MG63 (cell line): ENCODE measurements around the gene BLNK. TPM values are rescaled to one million over a fixed set of nuclear protein-coding genes. Genes with fewer than 3 reads are reported as not detected.

Source experiments
- DNase-seq: peaks from one replicate; pipeline ENCODE4 v3.0.0-alpha.2; 2020
- H3K27me3 ChIP-seq: fragments of 250-450 bp; sonication (Bioruptor Pico); 2 replicates; pipeline ENCODE4 v1.5.1; 2020; ENCODE audit warnings: mild to moderate bottlenecking, moderate library complexity
- H3K36me3 ChIP-seq: fragments of 250-450 bp; sonication (Bioruptor Pico); 2 replicates; pipeline ENCODE4 v1.5.1; 2020; ENCODE audit warnings: mild to moderate bottlenecking, moderate library complexity
- H3K4me3 ChIP-seq: fragments of 250-450 bp; sonication (Bioruptor Pico); 2 replicates; pipeline ENCODE4 v1.5.1; 2020; ENCODE audit warnings: mild to moderate bottlenecking, moderate library complexity
- H3K9me3 ChIP-seq: fragments of 250-450 bp; sonication (Bioruptor Pico); 2 replicates; pipeline ENCODE4 v1.5.1; 2020; ENCODE audit warnings: mild to moderate bottlenecking, moderate library complexity
- total RNA-seq: library from RNA; depleted of rRNA; stranded (reverse); fragments of >200 nt; shearing (Covaris generic); gene quantifications from 2 replicates; pipeline ENCODE4 v1.2.3, GENCODE V29; 2014; ENCODE audit warnings: low replicate concordance

BLNK gene
- total RNA-seq, 1 experiment from 2014 or later = not detected

- Histone ChIP-seq H3K4me3 (no peak overlapping the region), H3K9me3 (no peaks in the 10 kb centered on the region), H3K27me3 (peaks cover 2% of the 10 kb centered on the region; the same call in 1 of the 2 replicates), H3K36me3 (no peaks in the 10 kb centered on the region)
- no peak for DNase-seq
These were observed 21.9 kb upstream of the BLNK start for GRCh38 chr10:96292971-96293920.

- DNase-seq = no peak
- Histone ChIP-seq H3K9me3 (no peaks in the 10 kb centered on the region), H3K27me3 (peaks cover 2% of the 10 kb centered on the region; the same call in 1 of the 2 replicates), H3K36me3 (no peaks in the 10 kb centered on the region), H3K4me3 (no peak overlapping the region)
These were observed 19.2 kb upstream of the BLNK start for GRCh38 chr10:96290368-96291133.

GRCh38 chr10:96289218-96289910, 18.0 kb upstream of the BLNK start:
- Histone ChIP-seq H3K27me3 (peaks cover 2% of the 10 kb centered on the region; the same call in 1 of the 2 replicates), H3K4me3 (no peak overlapping the region), H3K9me3 (no peaks in the 10 kb centered on the region), H3K36me3 (no peaks in the 10 kb centered on the region)
- no peak for DNase-seq

- no peaks in the 10 kb centered on the region for H3K27me3 ChIP-seq
- DNase-seq = no peak
- no peaks in the 10 kb centered on the region for H3K9me3 ChIP-seq
- H3K36me3 ChIP-seq = no peaks in the 10 kb centered on the region
- H3K4me3 ChIP-seq = no peak overlapping the region
These were observed 16.8 kb upstream of the BLNK start for GRCh38 chr10:96288151-96288621.

GRCh38 chr10:96287392-96288105, 16.2 kb upstream of the BLNK start:
- no peaks in the 10 kb centered on the region for H3K36me3 ChIP-seq
- DNase-seq = no peak
- H3K27me3 ChIP-seq = no peaks in the 10 kb centered on the region
- H3K4me3 ChIP-seq = no peak overlapping the region
- no peaks in the 10 kb centered on the region for H3K9me3 ChIP-seq

GRCh38 chr10:96285331-96285752, 14.0 kb upstream of the BLNK start:
- Histone ChIP-seq H3K9me3 (no peaks in the 10 kb centered on the region), H3K4me3 (no peak overlapping the region), H3K27me3 (no peaks in the 10 kb centered on the region), H3K36me3 (no peaks in the 10 kb centered on the region)
- DNase-seq = no peak

GRCh38 chr10:96283756-96284155, 12.4 kb upstream of the BLNK start:
- Histone ChIP-seq H3K27me3 (no peaks in the 10 kb centered on the region), H3K4me3 (no peak overlapping the region), H3K36me3 (no peaks in the 10 kb centered on the region), H3K9me3 (no peaks in the 10 kb centered on the region)
- no peak for DNase-seq

- Histone ChIP-seq H3K36me3 (no peaks in the 10 kb centered on the region), H3K27me3 (no peaks in the 10 kb centered on the region), H3K9me3 (no peaks in the 10 kb centered on the region), H3K4me3 (no peak overlapping the region)
- DNase-seq = no peak
These were observed 12.0 kb upstream of the BLNK start for GRCh38 chr10:96283351-96283750.

- DNase-seq = no peak
- H3K9me3 ChIP-seq = no peaks in the 10 kb centered on the region
- H3K36me3 ChIP-seq = no peaks in the 10 kb centered on the region
- H3K27me3 ChIP-seq = no peaks in the 10 kb centered on the region
- no peak overlapping the region for H3K4me3 ChIP-seq
These were observed 10.2 kb upstream of the BLNK start for GRCh38 chr10:96281444-96282029.

- DNase-seq = no peak
- Histone ChIP-seq H3K9me3 (no peaks in the 10 kb centered on the region), H3K4me3 (no peak overlapping the region), H3K36me3 (no peaks in the 10 kb centered on the region), H3K27me3 (no peaks in the 10 kb centered on the region)
These were observed 9.5 kb upstream of the BLNK start for GRCh38 chr10:96280859-96281258.

- Histone ChIP-seq H3K9me3 (no peaks in the 10 kb centered on the region), H3K4me3 (no peak overlapping the region), H3K36me3 (no peaks in the 10 kb centered on the region), H3K27me3 (no peaks in the 10 kb centered on the region)
- no peak for DNase-seq
These were observed 7.8 kb upstream of the BLNK start for GRCh38 chr10:96279191-96279641.

- Histone ChIP-seq H3K27me3 (no peaks in the 10 kb centered on the region), H3K4me3 (no peak overlapping the region), H3K9me3 (no peaks in the 10 kb centered on the region), H3K36me3 (no peaks in the 10 kb centered on the region)
- peak; percentile 57 for DNase-seq
These were observed 5.5 kb upstream of the BLNK start for GRCh38 chr10:96276831-96277230.

- DNase-seq = no peak
- Histone ChIP-seq H3K4me3 (no peak overlapping the region), H3K9me3 (no peaks in the 10 kb centered on the region), H3K36me3 (no peaks in the 10 kb centered on the region), H3K27me3 (no peaks in the 10 kb centered on the region)
These were observed 5.1 kb upstream of the BLNK start for GRCh38 chr10:96276426-96276825.

GRCh38 chr10:96275685-96276418, 4.5 kb upstream of the BLNK start:
- H3K27me3 ChIP-seq = no peaks in the 10 kb centered on the region
- no peaks in the 10 kb centered on the region for H3K36me3 ChIP-seq
- H3K9me3 ChIP-seq = no peaks in the 10 kb centered on the region
- no peak overlapping the region for H3K4me3 ChIP-seq
- DNase-seq = peak; percentile 64
